ENCODE measurements around the gene CA5A.
"Not testable (repeated sequence)": the region's sequence is repeated elsewhere in the genome, so short reads cannot be mapped to it uniquely, and the experiment has no call there.

Gene CA5A

DNA sequence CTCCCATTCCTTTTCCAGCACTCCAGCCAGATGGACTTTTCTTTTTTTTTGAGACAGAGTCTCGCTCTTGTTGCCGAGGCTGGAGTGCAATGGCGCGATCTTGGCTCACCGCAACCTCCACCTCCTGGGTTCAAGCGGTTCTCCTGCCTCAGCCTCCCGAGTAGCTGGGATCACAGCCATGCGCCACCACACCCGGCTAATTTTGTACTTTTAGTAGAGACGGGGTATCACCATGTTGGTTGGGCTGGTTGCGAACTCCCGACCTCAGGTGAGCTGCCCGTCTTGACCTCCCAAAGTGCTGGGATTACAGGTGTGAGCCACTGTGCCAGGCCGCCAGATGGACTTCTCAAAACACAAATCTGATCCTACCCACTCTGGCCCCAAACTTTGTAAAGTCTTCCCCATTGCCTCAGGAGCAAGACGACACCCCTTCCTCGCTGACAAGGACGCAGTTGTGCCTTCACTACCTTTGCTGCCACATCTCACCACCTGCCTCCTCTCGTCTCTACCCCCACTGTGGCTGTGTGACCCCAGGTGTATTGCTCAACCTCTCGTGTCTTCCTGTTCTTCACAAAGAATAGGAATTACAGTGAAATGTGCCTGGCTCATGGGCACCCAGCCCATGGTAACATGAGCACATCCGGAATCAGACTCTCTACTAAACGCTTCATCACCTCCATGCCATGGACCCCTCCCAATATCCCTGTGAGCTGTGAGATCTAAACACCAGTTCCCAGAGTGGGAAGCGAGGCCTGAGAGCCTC, 11.2 kb upstream of the CA5A start:
- no peak for DNase-seq (ENCODE audit: low read depth)

DNA sequence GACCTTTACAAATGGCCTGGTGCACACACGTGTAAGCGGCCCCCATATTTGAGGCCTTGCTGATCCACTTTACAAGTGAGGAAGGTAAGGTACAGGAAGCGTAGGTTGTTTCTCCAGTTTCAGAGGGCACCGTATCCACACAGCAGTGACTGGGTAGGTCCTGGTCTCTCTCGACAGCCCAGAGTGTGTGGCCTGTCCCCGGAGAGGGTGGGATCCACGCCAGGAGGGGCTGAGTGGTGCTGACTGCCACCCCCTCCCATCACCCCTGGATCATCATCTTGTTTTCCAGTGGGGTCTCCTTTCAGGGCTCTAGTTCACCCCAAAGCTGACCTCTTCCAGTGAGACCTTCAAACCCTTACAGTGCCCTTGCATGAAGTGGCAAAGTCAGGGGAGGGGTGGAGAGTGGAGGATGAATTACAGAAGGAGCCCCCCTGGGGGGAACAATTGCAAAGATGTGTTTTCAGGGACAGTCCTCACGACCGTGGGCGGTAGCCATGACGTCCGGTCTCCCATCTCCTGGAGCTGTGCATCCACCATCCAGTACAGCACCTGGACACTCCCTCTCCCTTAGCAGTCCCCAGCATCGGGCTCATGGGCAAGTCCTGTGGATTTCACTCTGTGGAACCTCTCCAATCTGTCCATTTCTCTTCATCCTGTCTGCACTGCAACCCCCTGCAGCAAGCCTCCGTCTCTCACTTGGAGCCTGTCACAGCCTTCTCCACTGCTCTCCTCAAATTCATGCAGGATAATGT, 10.4 kb upstream of the CA5A start:
- no peak for DNase-seq (ENCODE audit: low read depth)

DNA sequence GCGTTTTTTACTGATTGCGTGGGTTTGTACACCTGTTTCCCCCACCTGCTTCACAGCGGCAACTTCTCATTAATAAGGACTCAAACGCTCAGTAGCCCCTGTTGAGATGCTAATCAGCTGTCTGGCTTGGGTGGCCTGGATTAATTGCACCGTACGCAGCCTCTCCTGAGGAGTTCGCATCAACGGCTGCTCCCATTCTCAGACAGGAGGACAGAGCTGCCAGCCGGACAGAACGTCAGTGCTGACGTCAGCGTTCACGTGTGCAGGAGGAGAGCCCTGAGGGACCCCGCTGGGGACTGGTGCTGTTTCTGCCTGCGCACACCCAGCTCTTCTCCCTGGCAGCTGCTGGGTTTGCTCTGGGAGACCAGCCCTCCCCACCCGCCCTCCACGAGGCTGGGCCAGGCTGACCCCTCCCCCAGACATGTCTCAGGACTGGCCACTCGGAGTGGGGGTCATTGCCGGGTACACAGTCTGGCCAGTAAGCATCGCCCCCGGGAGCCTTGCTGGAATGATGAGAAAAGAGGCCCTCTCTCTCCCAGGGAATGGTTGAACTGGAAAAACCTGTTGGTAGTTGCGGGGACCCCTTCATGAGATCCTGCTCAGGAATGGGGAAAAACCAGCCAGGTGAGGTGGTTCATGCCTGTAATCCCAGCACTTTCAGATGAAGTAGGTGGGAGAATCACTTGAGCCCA, 9.2 kb upstream of the CA5A start:
- no peak for DNase-seq (ENCODE audit: low read depth)

DNA sequence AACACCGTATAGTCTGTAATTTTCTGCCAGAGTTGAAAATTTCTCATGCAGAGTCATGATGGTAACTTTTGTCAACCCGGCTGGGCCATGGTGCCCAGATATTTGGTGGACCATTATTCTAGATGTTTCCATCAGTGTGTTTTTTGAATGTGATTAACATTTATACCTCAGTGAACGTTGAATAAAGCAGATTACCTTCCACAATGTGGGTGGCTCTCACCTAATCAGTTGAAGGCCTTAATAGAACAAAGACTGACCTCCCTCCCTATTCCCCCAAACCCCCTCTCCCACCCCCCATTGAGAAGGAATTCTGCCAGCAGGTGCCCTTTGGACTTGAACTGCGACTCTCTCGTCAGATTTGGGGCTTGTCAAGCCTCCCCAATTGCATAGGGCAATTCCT, 6.4 kb upstream of the CA5A start:
- DNase-seq (ENCODE audit: low read depth): no peak

DNA sequence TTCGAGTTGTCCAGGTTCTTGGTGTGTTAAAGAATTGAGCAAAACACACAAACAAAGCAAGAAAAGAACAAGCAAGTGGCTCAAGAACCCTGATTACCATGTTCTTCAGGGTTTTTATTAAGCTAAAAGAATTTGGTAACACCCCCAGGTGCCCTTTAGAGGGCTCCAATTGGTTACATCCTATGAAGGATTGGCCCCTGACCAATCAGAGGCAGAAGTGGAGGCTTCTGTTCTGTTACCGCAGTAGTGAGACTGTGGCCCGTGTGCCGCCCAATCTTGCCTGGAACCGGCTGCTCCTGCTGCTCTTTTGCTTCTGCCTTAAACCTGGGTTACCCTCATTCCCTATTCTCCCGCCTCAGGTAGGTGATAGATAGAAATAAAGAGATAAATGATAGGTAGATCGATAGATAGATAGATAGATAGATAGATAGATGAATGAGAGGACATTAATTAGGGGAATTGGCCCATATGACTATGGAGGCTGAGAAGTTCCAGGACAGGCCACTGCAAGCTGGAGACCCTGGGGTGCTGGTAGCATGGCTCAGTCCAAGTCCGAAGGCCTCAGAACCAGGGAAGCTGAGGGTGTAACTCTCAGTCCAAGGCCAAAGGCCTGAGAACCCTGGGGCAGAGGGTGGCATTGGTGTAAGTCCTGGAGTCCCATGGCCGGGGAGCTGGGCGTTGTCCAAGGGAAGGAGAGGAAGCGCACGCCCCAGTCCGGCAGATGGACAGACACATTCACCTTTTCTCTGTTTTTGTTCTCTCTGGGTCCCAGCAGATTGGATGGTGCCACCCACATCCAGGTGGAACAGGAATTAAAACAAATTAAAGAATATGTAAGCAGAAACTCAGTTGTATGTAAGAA, 3.5 kb upstream of the CA5A start:
- DNase-seq (ENCODE audit: low read depth): no peak

DNA sequence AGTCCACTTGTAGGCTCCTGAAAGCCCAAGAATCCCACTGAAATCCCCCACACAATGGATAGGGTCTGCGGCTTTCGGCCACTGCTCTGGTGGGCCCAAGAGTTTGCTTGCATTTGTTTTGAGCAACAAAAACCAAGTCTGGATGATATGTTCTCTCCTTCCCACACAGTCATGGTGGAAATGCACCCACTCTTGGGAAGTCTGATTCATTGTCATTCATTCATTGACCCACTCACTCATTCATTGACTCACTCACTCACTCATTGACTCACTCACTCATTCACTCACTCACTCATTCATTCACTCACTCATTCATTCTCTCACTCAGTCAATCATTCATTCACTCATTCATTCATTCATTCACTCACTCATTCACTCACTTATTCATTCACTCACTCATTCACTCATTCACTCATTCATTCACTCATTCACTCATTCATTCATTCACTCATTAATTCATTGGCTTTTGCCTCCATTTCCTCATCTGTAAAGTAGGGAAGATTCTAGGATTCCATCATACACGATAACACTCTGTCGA, 2.2 kb upstream of the CA5A start:
- no peak for DNase-seq (ENCODE audit: low read depth)

DNA sequence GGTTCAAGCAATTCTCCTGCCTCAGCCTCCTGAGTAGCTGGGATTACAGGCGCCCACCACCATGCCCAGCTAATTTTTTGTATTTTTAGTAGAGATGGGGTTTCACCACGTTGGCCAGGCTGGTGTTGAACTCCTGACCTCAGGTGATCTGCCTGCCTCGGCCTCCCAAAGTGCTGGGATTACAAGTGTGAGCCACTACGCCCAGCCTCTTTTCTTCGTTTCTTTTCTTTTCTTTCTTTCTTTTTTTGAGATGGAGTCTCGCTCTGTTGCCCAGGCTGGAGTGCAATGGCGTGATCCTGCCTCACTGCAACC, 858 bp upstream of the CA5A start:
- not testable (repeated sequence) for DNase-seq (ENCODE audit: low read depth)

DNA sequence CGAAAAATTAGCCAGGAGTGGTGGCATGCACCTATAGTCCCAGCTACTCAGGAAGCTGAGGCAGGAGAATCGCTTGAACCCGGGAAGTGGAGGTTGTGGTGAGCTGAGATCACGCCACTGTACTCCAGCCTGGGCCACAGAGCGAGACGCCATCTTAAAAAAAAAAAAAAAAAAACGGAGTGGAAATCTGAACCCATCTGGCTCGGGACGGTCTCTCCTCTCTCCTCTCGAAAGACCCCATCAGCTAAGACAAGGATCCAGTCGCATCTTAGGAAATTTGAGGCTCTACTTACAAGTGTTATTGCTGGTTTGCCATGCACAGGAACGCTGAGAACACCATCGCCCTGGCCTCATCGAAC, 334 bp downstream of the CA5A start:
- not testable (repeated sequence) for DNase-seq (ENCODE audit: low read depth)

DNA sequence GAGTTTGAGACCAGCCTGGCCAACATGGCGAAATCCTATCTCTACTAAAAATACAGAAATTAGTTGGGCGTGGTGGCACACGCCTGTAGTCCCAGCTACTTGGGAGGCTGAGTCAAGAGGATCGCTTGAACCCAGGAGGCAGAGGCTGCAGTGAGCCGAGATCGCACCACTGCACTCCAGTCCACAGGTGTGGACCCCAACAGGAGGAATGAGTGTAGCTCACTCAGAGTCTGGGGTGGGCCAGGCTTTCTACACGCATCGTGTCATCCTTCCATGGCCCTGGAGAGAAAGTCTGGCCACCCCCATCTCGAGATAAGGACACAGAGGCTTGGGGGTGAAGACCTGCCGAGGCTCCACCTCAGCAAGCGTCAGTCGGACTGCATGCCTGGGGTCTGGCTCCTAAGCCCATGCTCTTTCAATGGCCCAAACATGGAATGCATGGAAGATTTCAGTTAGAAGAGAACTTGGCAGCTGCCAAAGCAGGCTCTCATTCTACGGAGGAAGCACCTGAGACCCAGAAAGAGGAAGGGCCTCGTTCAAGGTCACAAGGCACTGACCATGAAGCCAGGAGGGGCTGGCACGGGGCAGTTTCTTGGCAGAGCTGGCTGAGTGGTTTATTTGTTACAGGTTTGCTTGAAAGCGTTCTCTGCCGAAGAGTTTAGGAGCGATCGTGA, 1.4 kb downstream of the CA5A start:
- DNase-seq (ENCODE audit: low read depth): not testable (repeated sequence)

DNA sequence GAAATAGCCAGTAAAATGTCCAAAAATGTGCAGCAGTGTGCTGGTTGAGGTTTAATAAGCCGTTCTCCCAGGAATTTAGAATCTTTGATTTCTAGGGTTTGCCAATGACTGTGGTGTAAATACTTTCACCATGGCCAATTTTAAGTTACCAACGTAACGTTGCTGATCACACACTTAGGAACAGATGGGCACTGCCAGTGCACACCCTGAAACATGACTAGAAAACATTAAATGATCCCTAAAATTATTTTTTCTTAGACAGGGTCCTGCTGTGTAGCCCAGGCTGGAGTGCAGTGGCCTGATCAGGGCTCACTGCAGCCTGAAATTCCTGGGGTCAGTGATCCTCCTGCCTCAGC, 3.2 kb downstream of the CA5A start:
- no peak for DNase-seq (ENCODE audit: low read depth)

DNA sequence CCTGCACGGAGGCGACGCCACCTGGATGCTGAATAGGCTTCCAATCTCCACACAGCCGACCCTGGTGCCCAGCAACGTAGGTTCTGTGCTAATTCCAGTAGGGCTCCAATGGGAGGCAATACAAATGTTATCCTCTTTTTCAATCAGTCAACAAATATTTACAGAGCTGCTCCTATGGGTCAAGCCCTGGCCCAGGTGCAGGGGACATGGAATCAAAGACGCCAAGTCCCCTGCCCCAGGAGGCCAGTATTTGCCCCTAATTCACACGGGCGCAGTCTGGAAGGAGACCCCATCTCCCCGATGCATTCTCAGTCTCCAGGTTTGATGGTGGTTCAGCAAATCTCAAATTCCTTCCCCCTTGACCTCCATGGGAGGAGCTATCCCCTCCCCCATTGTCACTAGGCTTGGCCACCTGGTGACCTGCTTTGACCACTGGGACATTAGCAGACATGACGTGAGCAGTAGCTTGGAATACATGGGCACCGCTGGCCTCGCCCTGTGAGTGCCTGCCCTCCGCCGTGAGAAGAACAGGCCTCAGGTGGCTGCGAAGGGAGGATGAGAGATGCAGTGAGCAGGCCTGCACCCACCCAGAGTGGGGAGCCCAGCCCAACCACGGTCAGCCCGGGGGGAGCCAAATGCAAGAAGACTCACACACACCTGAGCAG, 3.7 kb downstream of the CA5A start:
- DNase-seq (ENCODE audit: low read depth): not testable (repeated sequence)

DNA sequence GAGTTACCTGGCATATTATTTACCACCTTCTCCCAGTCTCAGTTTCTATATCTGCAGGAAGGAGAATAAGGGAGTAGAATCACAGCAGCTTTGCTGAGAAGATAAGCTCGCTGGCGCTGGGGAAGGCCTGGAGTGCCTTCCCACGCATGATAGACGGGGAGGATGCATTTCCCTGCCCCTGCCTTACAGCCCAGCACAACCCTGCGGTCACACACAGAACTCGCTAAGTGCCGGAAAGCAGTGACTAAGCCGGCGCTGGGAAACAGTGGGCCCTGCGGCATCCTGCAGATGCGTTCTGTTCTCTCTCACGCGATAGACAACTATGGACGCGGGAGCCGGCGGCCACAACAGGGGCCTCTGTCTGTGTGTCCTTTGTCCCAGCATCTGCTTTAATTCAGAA, 4.8 kb downstream of the CA5A start:
- DNase-seq (ENCODE audit: low read depth): no peak

DNA sequence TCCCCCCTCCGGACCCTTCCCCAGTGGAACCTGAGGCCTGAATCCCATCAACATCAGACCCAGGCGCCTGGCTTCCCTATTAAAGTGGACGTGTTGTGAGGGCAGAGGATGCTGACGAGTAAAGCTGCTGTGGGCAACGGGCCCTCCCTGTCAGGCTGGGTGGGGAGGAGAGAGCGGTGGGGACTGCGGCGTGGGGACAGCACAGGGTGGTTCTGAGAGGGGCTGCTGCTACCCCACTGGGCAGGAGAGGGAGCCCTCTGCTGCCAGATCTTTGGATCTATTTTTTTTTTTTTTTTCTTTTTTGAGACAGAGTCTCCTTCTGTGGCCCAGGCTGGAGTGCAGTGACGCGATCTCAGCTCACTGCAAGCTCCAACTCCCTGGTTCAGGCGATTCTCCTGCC, 5.9 kb downstream of the CA5A start:
- DNase-seq (ENCODE audit: low read depth): no peak

DNA sequence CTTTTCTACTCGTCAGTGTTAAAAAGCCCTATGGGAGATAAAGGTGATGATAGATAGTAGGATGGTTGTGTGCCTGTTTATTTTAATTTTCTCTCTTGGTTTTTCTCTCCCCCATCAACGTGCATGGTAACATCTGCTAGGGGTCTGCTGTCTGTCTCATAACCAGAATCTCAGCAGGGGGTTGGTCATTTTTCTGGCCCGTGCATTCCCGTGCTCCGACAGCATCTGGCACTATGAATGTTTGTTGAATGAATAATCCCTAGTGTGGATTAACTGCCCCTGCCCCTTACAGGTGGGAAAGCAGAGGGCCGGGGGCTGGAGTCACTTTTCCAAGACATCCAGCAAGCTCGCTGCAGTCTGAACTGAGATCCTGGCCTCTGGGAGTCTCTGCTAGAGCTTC, 6.3 kb downstream of the CA5A start:
- DNase-seq (ENCODE audit: low read depth): no peak

DNA sequence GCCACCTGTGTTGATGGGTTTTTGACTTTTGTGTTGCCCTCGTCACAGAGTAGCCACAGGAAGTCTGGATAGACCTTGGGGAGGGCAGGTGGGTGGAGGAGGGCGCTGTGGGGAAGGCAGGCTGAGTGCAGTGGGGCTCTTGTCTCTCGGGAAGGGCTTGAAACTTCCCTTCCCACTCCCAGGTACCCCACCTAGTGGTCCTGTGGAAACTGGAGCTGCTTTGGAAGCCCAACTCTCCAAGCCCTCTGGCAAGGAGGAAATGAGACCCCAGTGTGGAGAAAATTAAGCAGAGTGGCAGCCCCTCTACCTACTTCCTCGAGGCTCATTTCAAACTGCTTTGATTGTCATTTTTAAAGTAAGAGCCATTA, 9.2 kb downstream of the CA5A start:
- DNase-seq (ENCODE audit: low read depth): no peak

DNA sequence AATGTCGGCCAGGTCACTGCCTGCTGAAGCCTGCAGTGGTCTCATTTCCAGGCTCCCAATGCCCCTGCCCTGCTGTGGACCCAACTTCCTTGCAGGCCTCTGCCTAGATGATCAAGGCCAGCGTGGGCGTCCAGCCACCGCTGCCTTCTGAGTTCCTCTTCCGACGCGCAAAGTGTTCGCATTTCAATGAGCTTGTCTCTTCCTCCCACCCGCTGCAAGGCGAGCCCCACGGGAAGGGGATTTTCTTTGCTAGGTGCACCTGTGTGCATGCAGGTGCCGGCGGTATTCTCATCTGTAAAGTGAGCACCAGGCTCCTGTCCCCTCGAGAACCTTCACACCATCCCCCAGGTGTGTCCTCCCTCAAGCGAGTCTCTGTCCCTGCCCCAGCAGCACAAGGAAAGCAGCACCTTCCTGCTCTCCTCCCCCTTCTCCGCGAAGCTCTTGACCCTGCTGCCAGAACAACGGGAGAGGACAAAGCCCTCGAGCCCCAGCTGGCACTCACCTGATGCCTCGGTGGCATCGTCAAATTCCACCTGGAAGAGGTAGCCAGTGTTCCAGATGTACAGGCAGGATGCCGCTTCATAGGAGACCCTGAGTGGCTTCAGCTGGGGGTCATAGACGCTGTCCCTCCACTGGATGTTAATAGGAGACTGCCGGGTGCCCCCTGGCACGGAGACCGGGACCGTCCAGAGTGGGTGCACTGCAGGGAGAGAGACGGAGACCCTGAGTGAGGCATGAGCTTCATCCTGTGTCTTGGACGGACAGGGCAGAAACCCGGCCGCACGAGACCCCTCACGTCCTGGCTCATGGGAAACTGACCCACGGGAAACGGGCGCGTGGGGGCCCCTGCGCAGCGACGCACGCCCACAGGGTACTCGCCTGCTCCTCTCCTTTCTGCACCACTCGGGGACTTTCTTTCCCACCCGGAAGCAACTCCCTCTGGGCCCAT, 9.8 kb downstream of the CA5A start:
- no peak for DNase-seq (ENCODE audit: low read depth)

DNA sequence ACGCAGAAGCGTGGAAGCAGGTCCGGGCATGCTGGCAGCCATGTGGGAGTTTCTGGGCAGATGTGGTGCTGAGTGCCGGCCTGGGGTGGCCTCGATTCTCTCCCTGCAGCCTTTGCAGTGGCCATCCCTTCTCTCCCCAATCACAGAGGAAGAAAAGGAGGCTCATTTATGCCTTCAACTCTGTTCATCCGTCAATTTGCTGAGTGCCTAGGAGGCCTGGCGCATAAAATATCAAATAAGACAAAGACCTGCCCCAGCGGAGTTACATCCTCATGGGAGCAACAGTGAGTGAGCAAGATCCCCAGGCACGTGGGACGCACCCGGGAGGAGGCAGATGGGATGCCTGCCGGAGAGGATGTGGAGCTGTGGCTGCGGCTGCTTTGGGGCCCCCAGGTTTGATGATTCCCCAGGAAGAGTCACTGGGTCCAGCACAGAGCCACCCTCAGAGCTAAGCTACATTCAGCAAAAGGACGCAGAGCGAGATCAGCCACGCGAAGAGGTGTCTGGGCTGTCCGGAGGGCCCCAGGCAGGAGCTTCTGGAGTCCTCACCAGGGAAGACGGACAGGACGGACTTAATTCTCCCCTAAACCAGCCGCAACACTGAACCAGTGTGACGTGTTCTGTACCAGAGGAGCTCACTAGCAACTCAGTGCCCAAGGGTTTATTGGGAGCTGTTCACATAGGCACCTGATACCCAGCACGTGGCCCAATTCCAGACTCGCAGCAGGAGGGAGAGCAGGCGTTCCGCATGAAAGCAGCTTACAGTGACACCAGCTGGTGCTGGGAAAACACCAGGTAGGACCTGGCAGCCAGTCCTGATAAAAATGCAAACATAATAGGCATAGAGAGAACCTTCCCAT, 11.3 kb downstream of the CA5A start:
- DNase-seq (ENCODE audit: low read depth): no peak

DNA sequence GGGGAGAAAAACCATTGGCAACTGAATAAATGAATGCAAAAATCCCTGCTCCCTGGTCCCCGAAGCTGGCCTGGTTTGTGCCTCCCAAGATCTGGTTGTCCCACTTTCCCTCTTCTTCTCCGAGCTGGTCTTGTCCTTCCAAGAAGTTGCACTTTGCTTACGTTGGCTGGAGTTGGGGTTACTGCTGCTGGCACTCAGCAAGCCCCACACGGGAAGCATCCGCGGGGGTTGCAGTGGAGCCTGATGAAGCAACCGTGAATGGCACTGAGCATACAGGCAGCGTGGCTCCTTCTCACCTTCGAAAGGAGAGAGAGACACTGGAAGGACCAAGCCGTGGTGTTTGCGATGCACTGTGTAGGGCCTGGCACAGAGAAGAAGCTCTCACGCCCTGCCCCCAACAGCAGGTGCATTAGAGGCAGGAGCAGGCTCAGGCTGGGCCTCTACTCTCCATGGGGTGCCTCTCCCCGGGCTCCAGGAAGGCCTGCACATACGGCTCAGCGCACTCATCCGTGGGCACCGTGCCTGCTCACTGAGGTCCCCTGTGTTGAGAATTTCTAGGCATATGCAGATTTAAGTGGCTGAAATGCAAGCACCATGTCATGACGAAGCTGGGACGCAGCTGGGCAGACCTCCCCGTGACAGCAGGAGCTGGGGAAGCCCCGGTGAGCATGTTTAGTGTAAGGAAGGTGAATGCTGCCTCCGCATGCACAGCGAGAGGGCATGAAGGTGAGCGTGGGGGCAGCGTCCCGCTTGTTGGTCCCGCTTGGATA, 12.1 kb downstream of the CA5A start:
- no peak for DNase-seq (ENCODE audit: low read depth)
